NCI-H1436 (cell line): ENCODE data around the gene ARG2.

Source experiments
- DNase-seq: peaks from one replicate; lab custom pipeline; 2025; lab: John Stamatoyannopoulos, UW

ARG2 gene

GRCh38 chr14:67638642-67639041 is 18.9 kb downstream of the ARG2 start:
- no peak for DNase-seq

GRCh38 chr14:67641480-67641879 is 21.8 kb downstream of the ARG2 start:
- no peak for DNase-seq

GRCh38 chr14:67641902-67642749 is 22.4 kb downstream of the ARG2 start:
- no peak for DNase-seq

- DNase-seq, result no peak
Observed at GRCh38 chr14:67643713-67644112, 24.0 kb downstream of the ARG2 start.

GRCh38 chr14:67644428-67644827 is 24.7 kb downstream of the ARG2 start:
- DNase-seq, result no peak

GRCh38 chr14:67645414-67645813 is 25.7 kb downstream of the ARG2 start:
- DNase-seq, result no peak

- no peak for DNase-seq
Observed at GRCh38 chr14:67646131-67646530, 26.4 kb downstream of the ARG2 start.

GRCh38 chr14:67650151-67650550 is 30.4 kb downstream of the ARG2 start:
- DNase-seq, result no peak

GRCh38 chr14:67650694-67651093 is 31.0 kb downstream of the ARG2 start:
- no peak for DNase-seq

GRCh38 chr14:67652189-67652588 is 32.5 kb downstream of the ARG2 start:
- no peak for DNase-seq

GRCh38 chr14:67653651-67654280 is 34.0 kb downstream of the ARG2 start:
- DNase-seq, result no peak

GRCh38 chr14:67663633-67664032 is 43.9 kb downstream of the ARG2 start:
- DNase-seq, result no peak

GRCh38 chr14:67665868-67666267 is 46.1 kb downstream of the ARG2 start:
- no peak for DNase-seq

GRCh38 chr14:67666750-67667449 is 47.2 kb downstream of the ARG2 start:
- DNase-seq, result peak; percentile 10

- no peak for DNase-seq
Observed at GRCh38 chr14:67668559-67668958, 48.8 kb downstream of the ARG2 start.

- no peak for DNase-seq
Observed at GRCh38 chr14:67673451-67673850, 53.7 kb downstream of the ARG2 start.

- DNase-seq, result peak; percentile 31
Observed at GRCh38 chr14:67674139-67674479, 54.4 kb downstream of the ARG2 start.

- peak; percentile 66 for DNase-seq
Observed at GRCh38 chr14:67674480-67675218, 54.9 kb downstream of the ARG2 start, which contains the start of gene VTI1B. Gene VTI1B (minus strand): TSS chr14:67674632. CDS start chr14:67674489, 143 bp downstream.

GRCh38 chr14:67675219-67675582 is 55.5 kb downstream of the ARG2 start:
- no peak for DNase-seq

GRCh38 chr14:67679006-67679405 is 59.3 kb downstream of the ARG2 start:
- DNase-seq, result no peak

- no peak for DNase-seq
Observed at GRCh38 chr14:67680121-67680602, 60.4 kb downstream of the ARG2 start.

GRCh38 chr14:67680941-67681340 is 61.2 kb downstream of the ARG2 start:
- DNase-seq, result no peak
